ENCODE results near the gene EVA1C.
"Not testable (repeated sequence)": the region's sequence is repeated elsewhere in the genome, so short reads cannot be mapped to it uniquely, and the experiment has no call there.

DNA sequence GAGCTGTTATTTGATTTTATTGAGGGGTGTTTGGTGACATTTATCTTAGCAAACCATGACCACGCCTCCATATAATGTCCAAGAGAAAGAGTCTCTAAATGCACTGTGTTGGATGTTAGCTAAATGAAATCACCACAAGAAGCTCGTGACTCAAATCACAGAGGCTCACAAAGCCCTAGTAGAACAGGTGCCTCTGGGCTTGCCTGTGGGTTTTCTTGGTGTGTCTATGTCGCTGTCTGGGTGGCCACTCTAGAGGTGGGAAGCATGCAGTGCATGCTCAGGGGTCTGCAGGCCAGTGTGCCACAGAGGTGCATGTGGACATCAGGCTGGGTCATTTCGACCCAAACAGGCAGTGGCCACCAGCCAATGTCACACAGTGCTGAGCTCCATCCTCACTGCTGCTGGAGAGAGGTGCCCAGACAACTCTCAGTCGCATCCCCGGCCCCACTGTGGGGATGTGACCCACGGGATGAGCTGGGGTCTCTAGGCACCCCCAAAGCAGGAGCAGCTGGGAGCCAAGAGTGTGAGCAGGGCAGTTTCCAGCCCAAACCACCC lies 94.0 kb downstream of the EVA1C start:
- TF ChIP-seq MYC (IDR thresholded peaks at IDR 0.05; ENCODE audit: low read depth, low read length); POLR2AphosphoS5 (IDR thresholded peaks at IDR 0.05; ENCODE audit: insufficient read depth, low read depth, low read length); JUN (IDR thresholded peaks at IDR 0.05; ENCODE audit: borderline replicate concordance, insufficient read depth, insufficient read length, low read depth); POLR2A (IDR thresholded peaks at IDR 0.05; ENCODE audit: low read depth, low read length); EZH2 (IDR thresholded peaks at IDR 0.05; ENCODE audit: borderline replicate concordance, low read depth, low read length, severe bottlenecking); MAX (IDR thresholded peaks at IDR 0.05; ENCODE audit: insufficient read depth, insufficient read length): not testable (repeated sequence)
- TF ChIP-seq, protein P1, sequence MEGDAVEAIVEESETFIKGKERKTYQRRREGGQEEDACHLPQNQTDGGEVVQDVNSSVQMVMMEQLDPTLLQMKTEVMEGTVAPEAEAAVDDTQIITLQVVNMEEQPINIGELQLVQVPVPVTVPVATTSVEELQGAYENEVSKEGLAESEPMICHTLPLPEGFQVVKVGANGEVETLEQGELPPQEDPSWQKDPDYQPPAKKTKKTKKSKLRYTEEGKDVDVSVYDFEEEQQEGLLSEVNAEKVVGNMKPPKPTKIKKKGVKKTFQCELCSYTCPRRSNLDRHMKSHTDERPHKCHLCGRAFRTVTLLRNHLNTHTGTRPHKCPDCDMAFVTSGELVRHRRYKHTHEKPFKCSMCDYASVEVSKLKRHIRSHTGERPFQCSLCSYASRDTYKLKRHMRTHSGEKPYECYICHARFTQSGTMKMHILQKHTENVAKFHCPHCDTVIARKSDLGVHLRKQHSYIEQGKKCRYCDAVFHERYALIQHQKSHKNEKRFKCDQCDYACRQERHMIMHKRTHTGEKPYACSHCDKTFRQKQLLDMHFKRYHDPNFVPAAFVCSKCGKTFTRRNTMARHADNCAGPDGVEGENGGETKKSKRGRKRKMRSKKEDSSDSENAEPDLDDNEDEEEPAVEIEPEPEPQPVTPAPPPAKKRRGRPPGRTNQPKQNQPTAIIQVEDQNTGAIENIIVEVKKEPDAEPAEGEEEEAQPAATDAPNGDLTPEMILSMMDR (IDR thresholded peaks at IDR 0.05; ENCODE audit: extremely low read depth in 1 of 2, insufficient read depth in 1 of 2, low read depth in 1 of 2, low read length in 2 of 2) = not testable (repeated sequence)

Measured in endothelial cell of umbilical vein (primary cell).